Measurements from ENCODE around the gene MRPL1. TPM values are rescaled to one million over a fixed set of nuclear protein-coding genes. Genes with fewer than 3 reads are reported as not detected.

Gene MRPL1
- total and polyA plus RNA-seq, 2 of the 13 experiments (the other 11 are each of a cell fraction or from before 2014, with no cell fraction given) = 23.3 to 61.5 TPM

DNA sequence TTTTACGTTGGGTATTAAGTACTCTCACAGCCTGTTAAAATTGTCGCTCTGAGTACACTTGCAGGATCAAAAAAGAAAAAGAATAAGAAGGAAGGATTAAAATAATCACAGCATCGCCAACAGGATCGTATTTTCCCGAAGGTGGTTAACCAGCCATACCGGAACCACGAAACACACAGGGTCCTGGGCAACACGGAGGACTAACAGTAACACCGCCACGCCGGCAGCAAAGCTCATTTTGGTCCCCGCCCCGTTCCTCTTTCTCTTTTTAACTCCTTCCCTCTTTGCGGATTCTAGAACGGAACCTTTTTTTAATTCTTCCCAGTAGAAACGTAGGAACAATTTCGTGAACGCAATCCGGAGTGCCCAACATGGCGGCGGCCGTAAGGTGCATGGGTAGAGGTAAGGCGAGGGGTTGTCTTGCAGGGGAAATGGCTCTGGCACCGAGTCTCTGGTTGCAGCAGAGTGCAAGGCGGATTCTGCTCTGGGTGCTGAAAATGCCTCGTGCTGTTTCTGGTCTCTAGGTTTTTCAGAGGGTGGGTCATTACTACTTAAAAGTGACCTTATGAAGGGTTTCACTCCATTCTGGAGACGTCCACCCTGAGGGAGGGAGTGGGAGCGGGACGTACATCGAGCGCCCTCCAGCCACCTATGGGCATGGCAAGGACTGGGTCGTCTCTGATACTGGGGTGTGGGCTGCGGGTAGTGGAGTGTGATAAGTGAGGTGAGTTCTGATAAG, at the start of gene MRPL1 (continued):
- TF ChIP-seq, protein P1, sequence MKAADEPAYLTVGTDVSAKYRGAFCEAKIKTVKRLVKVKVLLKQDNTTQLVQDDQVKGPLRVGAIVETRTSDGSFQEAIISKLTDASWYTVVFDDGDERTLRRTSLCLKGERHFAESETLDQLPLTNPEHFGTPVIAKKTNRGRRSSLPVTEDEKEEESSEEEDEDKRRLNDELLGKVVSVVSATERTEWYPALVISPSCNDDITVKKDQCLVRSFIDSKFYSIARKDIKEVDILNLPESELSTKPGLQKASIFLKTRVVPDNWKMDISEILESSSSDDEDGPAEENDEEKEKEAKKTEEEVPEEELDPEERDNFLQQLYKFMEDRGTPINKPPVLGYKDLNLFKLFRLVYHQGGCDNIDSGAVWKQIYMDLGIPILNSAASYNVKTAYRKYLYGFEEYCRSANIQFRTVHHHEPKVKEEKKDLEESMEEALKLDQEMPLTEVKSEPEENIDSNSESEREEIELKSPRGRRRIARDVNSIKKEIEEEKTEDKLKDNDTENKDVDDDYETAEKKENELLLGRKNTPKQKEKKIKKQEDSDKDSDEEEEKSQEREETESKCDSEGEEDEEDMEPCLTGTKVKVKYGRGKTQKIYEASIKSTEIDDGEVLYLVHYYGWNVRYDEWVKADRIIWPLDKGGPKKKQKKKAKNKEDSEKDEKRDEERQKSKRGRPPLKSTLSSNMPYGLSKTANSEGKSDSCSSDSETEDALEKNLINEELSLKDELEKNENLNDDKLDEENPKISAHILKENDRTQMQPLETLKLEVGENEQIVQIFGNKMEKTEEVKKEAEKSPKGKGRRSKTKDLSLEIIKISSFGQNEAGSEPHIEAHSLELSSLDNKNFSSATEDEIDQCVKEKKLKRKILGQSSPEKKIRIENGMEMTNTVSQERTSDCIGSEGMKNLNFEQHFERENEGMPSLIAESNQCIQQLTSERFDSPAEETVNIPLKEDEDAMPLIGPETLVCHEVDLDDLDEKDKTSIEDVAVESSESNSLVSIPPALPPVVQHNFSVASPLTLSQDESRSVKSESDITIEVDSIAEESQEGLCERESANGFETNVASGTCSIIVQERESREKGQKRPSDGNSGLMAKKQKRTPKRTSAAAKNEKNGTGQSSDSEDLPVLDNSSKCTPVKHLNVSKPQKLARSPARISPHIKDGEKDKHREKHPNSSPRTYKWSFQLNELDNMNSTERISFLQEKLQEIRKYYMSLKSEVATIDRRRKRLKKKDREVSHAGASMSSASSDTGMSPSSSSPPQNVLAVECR (CRISPR knock-in tag; IDR thresholded peaks at IDR 0.05; ENCODE audit: borderline replicate concordance) = peak; percentile 89
- no peak for TF ChIP-seq MAFF (IDR thresholded peaks at IDR 0.05; ENCODE audit: low read depth, low read length)
- TF ChIP-seq POGK (CRISPR knock-in tag; conservative IDR thresholded peaks at IDR 0.05) = peak; percentile 90
- peak; percentile 65; the same call in 1 of the 2 replicates for TF ChIP-seq ZNF230 (CRISPR knock-in tag; IDR thresholded peaks at IDR 0.05)
- peak; percentile 91 for TF ChIP-seq SIN3A (IDR thresholded peaks at IDR 0.05; ENCODE audit: borderline replicate concordance, low read depth, low read length)
- peak; percentile 51; the same call in 1 of the 2 replicates for TF ChIP-seq ZNF24 (IDR thresholded peaks at IDR 0.05)
- no peak; the same call in 1 of the 2 replicates for TF ChIP-seq NCOA1 (CRISPR knock-in tag; IDR thresholded peaks at IDR 0.05)
- TF ChIP-seq ZNF296 (CRISPR knock-in tag; conservative IDR thresholded peaks at IDR 0.05) = 0 out of 2 replicates have a peak, but pooled peaks have one; percentile 30
- TF ChIP-seq, protein P2, sequence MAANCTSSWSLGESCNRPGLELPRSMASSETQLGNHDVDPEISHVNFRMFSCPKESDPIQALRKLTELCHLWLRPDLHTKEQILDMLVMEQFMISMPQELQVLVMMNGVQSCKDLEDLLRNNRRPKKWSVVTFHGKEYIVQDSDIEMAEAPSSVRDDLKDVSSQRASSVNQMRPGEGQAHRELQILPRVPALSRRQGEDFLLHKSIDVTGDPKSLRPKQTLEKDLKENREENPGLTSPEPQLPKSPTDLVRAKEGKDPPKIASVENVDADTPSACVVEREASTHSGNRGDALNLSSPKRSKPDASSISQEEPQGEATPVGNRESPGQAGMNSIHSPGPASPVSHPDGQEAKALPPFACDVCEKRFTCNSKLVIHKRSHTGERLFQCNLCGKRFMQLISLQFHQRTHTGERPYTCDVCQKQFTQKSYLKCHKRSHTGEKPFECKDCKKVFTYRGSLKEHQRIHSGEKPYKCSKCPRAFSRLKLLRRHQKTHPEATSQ (CRISPR knock-in tag; IDR thresholded peaks at IDR 0.05; ENCODE audit: borderline replicate concordance) = peak; percentile 75; the same call in 1 of the 2 replicates
- peak; percentile 90; the same call in 1 of the 2 replicates for TF ChIP-seq SP140L (CRISPR knock-in tag; IDR thresholded peaks at IDR 0.05; ENCODE audit: borderline replicate concordance)
- no peak for TF ChIP-seq ZBTB46 (CRISPR knock-in tag; IDR thresholded peaks at IDR 0.05; ENCODE audit: borderline replicate concordance)
- TF ChIP-seq FOXJ3 (CRISPR knock-in tag; IDR thresholded peaks at IDR 0.05; ENCODE audit: borderline replicate concordance) = peak; percentile 75; the same call in 1 of the 2 replicates
- TF ChIP-seq ZSCAN9 (CRISPR knock-in tag; IDR thresholded peaks at IDR 0.05; ENCODE audit: borderline replicate concordance) = peak; percentile 88
- TF ChIP-seq SP4 (CRISPR knock-in tag; IDR thresholded peaks at IDR 0.05) = peak; percentile 76
- TF ChIP-seq, protein P3, sequence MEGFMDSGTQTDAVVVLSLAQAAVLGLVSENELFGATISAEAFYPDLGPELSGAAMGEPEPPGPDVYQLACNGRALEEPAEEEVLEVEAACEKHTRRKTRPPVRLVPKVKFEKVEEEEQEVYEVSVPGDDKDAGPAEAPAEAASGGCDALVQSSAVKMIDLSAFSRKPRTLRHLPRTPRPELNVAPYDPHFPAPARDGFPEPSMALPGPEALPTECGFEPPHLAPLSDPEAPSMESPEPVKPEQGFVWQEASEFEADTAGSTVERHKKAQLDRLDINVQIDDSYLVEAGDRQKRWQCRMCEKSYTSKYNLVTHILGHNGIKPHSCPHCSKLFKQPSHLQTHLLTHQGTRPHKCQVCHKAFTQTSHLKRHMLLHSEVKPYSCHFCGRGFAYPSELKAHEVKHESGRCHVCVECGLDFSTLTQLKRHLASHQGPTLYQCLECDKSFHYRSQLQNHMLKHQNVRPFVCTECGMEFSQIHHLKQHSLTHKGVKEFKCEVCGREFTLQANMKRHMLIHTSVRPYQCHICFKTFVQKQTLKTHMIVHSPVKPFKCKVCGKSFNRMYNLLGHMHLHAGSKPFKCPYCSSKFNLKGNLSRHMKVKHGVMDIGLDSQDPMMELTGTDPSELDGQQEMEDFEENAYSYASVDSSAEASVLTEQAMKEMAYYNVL (CRISPR knock-in tag; IDR thresholded peaks at IDR 0.05; ENCODE audit: borderline replicate concordance) = peak; percentile 72; the same call in 1 of the 2 replicates
- peak; percentile 100 for TF ChIP-seq TAF1 (CRISPR knock-in tag; IDR thresholded peaks at IDR 0.05)
- 0 out of 2 replicates have a peak, but pooled peaks have one; percentile 67 for TF ChIP-seq ZNF570 (CRISPR knock-in tag; IDR thresholded peaks at IDR 0.05; ENCODE audit: borderline replicate concordance)
